ENCODE data around the gene MMGT1. TPM values are rescaled to one million over a fixed set of nuclear protein-coding genes. Genes with fewer than 3 reads are reported as not detected.

The MMGT1 gene
- total RNA-seq: 22.4 TPM
- long read RNA-seq, transcript MMGT1-201 (4 exons, 3,738 nt): major isoform, 11 of 12 reads
- long read RNA-seq, partial matches to known transcripts: 0 of 12 reads
- long read RNA-seq, other reads (novel, unspliced or antisense): 1 of 12 reads

DNA sequence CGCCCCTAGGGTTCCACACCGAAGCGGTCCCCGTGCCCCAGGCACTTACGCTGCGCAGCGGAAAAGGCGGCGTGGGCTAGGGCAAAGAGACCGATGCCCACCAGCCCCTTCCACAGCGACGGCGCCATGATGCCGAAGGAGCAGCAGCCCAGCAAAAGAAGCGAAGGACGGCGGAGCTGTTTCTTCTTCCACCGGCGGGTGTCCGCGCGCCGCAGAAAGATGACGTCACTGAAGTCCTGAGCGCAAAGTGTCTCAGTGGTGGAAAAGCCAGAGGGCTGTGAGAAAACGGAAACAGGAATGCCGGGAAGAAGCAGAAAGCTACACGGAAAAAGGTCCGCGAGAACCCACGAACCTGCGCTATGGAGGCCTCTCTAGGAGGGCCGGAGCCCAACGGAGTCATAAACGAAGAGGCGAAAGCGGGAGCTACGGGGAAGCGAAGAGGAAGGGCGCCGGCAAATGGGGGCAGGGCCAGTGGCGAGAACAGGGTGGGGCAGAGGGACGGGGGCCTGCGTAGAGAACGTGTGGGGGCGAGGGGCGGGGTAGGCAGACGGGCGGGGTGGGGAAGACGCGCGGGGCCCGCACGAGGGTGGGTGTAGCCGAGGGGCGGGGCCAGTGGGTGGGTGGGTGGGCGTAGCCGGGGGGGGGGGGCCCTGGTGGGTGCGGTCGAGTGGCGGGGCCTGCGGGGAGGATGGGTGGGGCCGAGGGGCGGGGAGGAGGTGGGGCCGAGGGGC is at the start of gene MMGT1:
Gene MMGT1 (minus strand): TSS at position 441 of the 731 bp plus-strand sequence. CDS start 313 bp downstream, at position 128.
- intact Hi-C loops (cut with DNase I): no loop called here
- ATAC-seq (peak; percentile 94), DNase-seq (ENCODE audit: missing footprints) (peak; percentile 89)

DNA sequence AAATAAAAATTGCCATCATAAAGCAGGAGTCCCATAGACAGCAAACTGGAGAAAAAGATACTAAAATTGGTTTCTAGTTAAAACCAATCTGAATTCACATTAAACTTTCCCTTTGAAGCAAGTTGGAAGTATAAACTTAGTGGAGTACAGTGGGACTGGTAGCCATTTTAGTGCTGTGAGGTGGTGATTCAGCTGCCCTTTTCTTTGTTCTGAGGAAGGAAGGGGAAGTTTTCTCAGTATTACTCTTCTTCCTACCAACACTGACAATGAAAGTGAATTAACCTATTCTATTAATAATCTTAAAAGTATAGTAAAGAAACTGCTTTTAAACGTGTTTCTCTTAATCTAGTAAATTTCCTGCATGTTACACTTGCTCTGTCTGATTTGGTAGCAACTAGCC is 48.1 kb upstream of the MMGT1 start:
- no peak for DNase-seq (ENCODE audit: missing footprints)
- intact Hi-C loops (cut with DNase I): no loop called here
- ATAC-seq: no peak

- no peak for ATAC-seq
These were observed 47.4 kb upstream of the MMGT1 start for GRCh38 chrX:136021160-136021559.

GRCh38 chrX:136019226-136019625 is 45.4 kb upstream of the MMGT1 start:
- intact Hi-C loops (cut with DNase I): no loop called here
- DNase-seq (ENCODE audit: missing footprints) (no peak), ATAC-seq (no peak)

More at GRCh38 chrX:136021160-136021559, 47.4 kb upstream of the MMGT1 start:
- DNase-seq (ENCODE audit: missing footprints): no peak
- intact Hi-C loops (cut with DNase I): no loop called here

DNA sequence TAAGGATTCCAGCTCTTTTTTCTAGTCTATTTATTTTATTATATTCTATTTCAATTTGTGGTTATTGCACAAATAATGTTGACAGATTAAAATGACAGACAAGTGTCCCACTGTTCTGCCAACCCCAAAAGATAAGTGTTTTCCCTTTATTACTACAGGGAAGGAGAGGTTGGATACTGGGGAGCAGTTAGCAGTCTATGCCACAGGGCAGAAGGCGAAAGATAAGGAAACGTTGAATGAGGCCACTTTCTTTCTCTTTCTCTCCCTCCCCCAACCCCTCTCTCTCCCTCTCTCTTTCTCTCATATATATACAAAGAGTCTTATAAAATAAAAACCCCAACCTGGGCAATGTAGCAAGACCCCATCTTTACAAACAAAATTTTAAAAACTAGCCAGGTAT is 43.1 kb upstream of the MMGT1 start:
- ATAC-seq: no peak
- no peak for DNase-seq (ENCODE audit: missing footprints)
- intact Hi-C loops (cut with DNase I): no loop called here

GRCh38 chrX:136015016-136015415 is 41.2 kb upstream of the MMGT1 start:
- intact Hi-C loops (cut with DNase I): no loop called here
- no peak for ATAC-seq
- DNase-seq (ENCODE audit: missing footprints): no peak

GRCh38 chrX:135988245-135988644 is 14.5 kb upstream of the MMGT1 start:
- intact Hi-C loops (cut with DNase I): no loop called here
- ATAC-seq (no peak), DNase-seq (ENCODE audit: missing footprints) (no peak)

DNA sequence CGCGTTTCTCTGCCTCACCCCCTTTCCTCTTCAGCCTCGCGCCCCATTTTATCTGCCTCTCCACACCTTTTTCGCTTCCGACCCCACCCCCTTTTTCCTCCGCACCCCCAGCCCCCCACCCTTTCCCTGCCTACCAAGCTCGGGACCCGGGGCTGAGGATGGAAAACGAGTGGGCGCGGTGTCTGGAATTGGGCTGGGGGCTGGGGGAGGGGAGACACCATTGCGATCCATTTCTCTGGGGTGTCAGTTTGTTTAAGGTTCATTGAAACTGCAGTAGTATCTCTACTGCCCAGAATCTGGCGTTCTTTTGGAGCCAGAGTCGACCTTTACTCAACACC is 12.2 kb upstream of the MMGT1 start:
- no peak for DNase-seq (ENCODE audit: missing footprints)
- no peak for ATAC-seq
- intact Hi-C loops (cut with DNase I): loop anchor here (1.0 kb wide), 1 partner anchor 10 kb away; no protein-coding TSS in a partner anchor

GRCh38 chrX:135985157-135985972 is 11.6 kb upstream of the MMGT1 start, which contains the start of gene SLC9A6:
Gene SLC9A6, plus strand, starts transcription at chrX:135985435. Its CDS starts 224 bp downstream, at chrX:135985659.
- ATAC-seq (peak; percentile 97), DNase-seq (ENCODE audit: missing footprints) (peak; percentile 87)
- intact Hi-C loops (cut with DNase I): loop anchor here (1.0 kb wide), 1 partner anchor 9 kb away; no protein-coding TSS in a partner anchor

DNA sequence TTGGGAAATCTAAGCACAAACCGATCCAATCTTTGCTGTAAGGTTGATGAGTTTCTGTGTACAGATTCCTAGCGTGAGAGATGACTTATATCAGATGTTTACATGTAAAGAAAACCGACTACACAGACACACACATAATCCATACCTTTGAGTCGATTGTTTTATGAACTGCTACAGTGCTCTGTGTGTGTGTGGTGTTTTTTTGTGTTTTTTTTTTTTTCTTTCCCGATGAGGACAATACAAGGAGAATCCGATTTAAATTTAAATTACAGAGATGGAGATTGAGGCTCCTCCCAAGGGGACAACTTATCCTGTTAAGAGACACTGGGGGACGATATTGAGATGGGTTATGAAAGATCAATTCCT is 11.0 kb upstream of the MMGT1 start:
- ATAC-seq (peak; percentile 3), DNase-seq (ENCODE audit: missing footprints) (no peak)
- intact Hi-C loops (cut with DNase I): loop anchor here (1.0 kb wide), 1 partner anchor 8 kb away; no protein-coding TSS in a partner anchor

- DNase-seq (ENCODE audit: missing footprints): no peak
- ATAC-seq: no peak
- intact Hi-C loops (cut with DNase I): no loop called here
These were observed 10.5 kb upstream of the MMGT1 start for GRCh38 chrX:135984256-135984655.

- intact Hi-C loops (cut with DNase I): no loop called here
- DNase-seq (ENCODE audit: missing footprints) (no peak), ATAC-seq (no peak)
These were observed 9.1 kb upstream of the MMGT1 start for GRCh38 chrX:135982860-135983259.

DNA sequence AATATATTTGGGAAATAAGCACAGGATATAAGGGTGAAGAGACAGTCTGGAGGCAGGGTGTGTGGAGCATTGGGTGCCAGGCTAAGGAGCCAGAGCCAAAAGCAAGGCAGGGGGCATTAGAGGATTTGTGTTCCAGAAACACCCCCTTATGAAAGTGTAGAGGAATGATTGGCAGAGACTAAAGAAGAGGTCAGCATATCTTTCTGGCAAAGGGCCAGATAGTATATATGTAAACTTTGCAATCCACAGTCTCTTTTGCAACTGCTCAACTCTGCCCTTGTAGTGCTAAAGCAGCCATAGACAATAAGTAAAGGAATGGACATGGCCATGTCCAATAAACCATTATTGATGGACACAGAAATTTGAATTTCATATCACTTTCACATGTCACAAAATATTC is 7.9 kb upstream of the MMGT1 start:
- intact Hi-C loops (cut with DNase I): no loop called here
- ATAC-seq (no peak), DNase-seq (ENCODE audit: missing footprints) (no peak)

GRCh38 chrX:135981010-135981409 is 7.2 kb upstream of the MMGT1 start:
- intact Hi-C loops (cut with DNase I): no loop called here
- ATAC-seq: no peak
- no peak for DNase-seq (ENCODE audit: missing footprints)

- ATAC-seq (no peak), DNase-seq (ENCODE audit: missing footprints) (no peak)
- intact Hi-C loops (cut with DNase I): no loop called here
These were observed 3.8 kb upstream of the MMGT1 start for GRCh38 chrX:135977611-135978010.

- DNase-seq (ENCODE audit: missing footprints) (no peak), ATAC-seq (no peak)
- intact Hi-C loops (cut with DNase I): no loop called here
These were observed 1.6 kb upstream of the MMGT1 start for GRCh38 chrX:135975421-135975820.

- intact Hi-C loops (cut with DNase I): no loop called here
- DNase-seq (ENCODE audit: missing footprints) (peak; percentile 89), ATAC-seq (peak; percentile 75)
These were observed 580 bp upstream of the MMGT1 start for GRCh38 chrX:135974279-135974856.

DNA sequence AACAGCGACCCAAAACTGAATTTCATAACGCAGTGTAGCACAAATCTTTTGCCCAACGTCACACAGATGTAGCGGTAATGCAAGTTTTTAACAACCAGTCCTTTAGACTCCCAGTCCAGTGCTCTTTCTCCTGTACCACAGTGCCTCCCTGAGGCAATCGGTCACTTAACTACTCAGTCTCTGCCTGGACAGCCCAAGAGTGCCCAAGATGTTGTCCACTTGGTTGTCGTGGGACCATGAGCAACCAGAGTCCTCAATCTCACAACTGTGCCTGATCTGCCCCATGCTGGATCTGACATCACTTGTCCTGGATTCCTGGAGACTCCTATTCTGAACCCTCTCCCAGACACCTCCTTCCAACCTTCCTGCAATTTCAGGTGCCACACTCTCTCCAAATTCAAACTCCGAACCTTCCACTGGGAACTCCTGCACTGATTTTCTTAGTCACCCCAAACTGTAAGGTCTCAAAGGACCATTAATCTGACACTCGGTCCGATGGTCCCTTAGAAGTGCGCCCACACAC is 702 bp downstream of the MMGT1 start:
- ATAC-seq (no peak), DNase-seq (ENCODE audit: missing footprints) (no peak)
- intact Hi-C loops (cut with DNase I): no loop called here

- intact Hi-C loops (cut with DNase I): no loop called here
- ATAC-seq: no peak
- no peak for DNase-seq (ENCODE audit: missing footprints)
These were observed 22.5 kb downstream of the MMGT1 start for GRCh38 chrX:135951291-135951690.

All from Right ventricle myocardium inferior (tissue), 1 donor.